ENCODE results near the gene TMEM235. TPM values are rescaled to one million over a fixed set of nuclear protein-coding genes. Genes with fewer than 3 reads are reported as not detected.
"Not testable (repeated sequence)": the region's sequence is repeated elsewhere in the genome, so short reads cannot be mapped to it uniquely, and the experiment has no call there.

Gene TMEM235
- total RNA-seq, 1 donor from 2014 or later, result not detected

DNA sequence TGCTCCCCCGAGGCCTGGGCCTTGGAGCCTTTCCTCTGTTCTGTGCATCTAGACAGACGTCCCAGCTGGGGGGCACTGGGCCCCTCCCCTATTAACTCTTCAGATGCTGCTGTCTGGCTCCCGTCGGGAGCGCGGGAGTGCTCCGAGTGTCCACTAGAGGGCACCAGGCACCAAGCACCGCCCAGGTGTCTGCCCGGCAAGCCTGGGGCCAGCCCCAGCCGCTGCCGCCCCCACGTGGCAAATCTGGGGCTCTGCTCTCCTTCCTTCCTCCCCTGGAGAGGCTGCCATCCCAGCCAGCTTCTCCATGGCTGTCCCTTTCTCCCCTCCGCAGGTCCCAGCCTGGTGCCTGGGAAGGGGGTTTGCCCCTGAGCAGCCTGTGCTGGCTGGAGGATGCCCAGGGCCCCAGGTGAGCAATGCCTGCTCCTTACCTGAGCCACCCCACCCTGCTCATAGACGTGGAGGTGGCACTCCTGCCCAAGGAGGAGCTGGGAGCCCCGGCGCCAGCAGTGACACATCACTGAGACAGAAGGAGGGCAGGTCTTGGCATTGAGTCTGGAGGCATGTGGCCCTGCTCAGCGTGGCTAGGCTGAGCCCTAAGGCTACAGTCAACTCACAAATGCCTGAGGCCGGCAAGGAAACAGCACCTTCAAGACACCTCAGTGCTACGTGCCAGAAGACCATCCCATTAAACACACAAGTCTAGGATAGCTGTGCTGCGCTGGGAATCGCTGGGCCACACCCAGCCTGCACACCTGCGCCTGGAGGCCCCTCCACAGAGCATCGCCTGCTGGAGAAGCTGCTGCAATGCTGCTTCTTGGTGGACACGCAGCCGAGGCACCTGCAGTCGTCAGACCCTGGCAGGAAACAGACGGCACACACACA lies 19.7 kb downstream of the TMEM235 start:
- intact Hi-C loops (cut with DNase I), result loop anchor here (5.0 to 10.0 kb wide), 2 partner anchors 139 to 174 kb away; no protein-coding TSS in a partner anchor
- peak; percentile 89 for DNase-seq (ENCODE audit: low spot score)

GRCh38 chr17:78251773-78252103 lies 20.3 kb downstream of the TMEM235 start:
- intact Hi-C loops (cut with DNase I), result loop anchor here (5.0 to 10.0 kb wide), 2 partner anchors 139 to 173 kb away; no protein-coding TSS in a partner anchor
- DNase-seq (ENCODE audit: low spot score) (no peak), ATAC-seq (no peak)

More for the DNA sequence above, 19.7 kb downstream of the TMEM235 start:
- ATAC-seq, result peak; percentile 79

DNA sequence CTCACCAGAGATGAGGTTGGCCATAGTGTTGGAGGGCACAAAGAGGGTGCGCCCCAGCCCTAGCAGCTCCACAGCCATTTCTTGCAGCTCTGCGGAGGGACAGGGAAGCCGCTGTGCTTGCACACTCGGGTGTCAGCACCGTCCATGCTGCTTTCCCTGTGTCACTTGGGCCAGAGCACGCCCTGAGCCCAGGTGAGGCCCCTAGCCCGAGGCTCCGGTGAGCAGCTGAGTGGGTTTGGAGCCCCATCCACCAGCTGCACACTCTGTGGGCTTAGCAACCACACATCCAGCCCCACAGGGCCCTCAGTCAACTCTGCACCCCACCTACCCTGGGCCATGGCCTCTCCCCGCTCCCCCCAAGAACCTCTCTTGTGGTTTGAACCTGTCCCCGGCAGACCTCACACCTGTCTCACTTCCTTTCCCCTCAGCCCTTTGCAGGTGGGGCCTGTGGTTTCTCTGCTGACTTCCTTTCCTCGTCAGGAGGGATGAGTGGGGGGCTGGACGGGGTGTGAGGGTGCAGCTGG lies 20.7 kb downstream of the TMEM235 start:
- ATAC-seq, result no peak
- intact Hi-C loops (cut with DNase I), result loop anchor here (5.0 to 10.0 kb wide), 2 partner anchors 140 to 173 kb away; no protein-coding TSS in a partner anchor

GRCh38 chr17:78252701-78253635 lies 21.5 kb downstream of the TMEM235 start:
- ATAC-seq, result no peak
- intact Hi-C loops (cut with DNase I), result loop anchor here (5.0 to 10.0 kb wide), 2 partner anchors 141 to 172 kb away; no protein-coding TSS in a partner anchor
- DNase-seq (ENCODE audit: low spot score), result no peak

More for the DNA sequence above, 20.7 kb downstream of the TMEM235 start:
- no peak for DNase-seq (ENCODE audit: low spot score)

- intact Hi-C loops (cut with DNase I), result loop anchor here (5.0 to 10.0 kb wide), 2 partner anchors 141 to 171 kb away; no protein-coding TSS in a partner anchor
Measured at GRCh38 chr17:78253636-78253945, 22.2 kb downstream of the TMEM235 start.

DNA sequence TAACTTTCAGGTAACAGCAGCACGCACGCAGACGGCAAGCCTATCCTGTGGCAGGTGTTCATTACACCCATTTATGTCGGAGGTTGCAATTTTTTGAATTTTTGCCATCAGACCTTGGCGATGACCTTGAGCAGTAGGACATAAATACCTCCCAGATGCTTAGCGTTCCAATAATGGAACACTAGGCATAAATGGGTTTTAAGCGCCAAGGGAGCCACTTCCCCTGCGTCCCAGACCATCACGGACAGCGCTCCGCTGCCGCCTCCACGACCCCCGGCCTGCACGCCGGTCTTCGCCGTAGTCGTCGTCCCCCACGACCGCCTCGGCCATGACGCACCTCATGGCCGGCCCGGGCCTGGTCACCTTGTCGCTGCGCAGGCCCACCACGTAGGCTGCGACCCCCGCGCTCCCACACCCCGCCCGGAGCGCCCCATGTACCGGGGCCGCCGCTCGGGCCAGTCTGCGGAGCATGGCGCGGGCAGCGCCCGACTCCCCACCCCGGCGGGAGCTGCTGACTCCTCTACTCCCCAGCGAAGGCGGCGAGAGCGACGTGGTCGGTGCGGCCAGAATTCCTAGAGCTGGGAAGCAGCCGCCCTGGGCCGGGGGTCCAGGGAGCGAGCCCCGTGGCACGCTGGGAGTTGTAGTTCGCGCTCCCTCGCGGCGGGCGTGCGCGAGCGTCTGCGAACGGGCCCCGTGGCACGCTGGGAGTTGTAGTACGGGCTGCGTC lies 22.7 kb downstream of the TMEM235 start:
- ATAC-seq, result peak; percentile 87
- DNase-seq (ENCODE audit: low spot score), result peak; percentile 91
- intact Hi-C loops (cut with DNase I), result loop anchor here (5.0 to 10.0 kb wide), 2 partner anchors 142 to 171 kb away; no protein-coding TSS in a partner anchor

More at GRCh38 chr17:78253636-78253945, 22.2 kb downstream of the TMEM235 start:
- DNase-seq (ENCODE audit: low spot score); ATAC-seq: not testable (repeated sequence)

- intact Hi-C loops (cut with DNase I), result loop anchor here (10.0 kb wide), 1 partner anchor 170 kb away; no protein-coding TSS in a partner anchor
- DNase-seq (ENCODE audit: low spot score) (no peak), ATAC-seq (no peak)
Measured at GRCh38 chr17:78255029-78255656, 23.7 kb downstream of the TMEM235 start.

DNA sequence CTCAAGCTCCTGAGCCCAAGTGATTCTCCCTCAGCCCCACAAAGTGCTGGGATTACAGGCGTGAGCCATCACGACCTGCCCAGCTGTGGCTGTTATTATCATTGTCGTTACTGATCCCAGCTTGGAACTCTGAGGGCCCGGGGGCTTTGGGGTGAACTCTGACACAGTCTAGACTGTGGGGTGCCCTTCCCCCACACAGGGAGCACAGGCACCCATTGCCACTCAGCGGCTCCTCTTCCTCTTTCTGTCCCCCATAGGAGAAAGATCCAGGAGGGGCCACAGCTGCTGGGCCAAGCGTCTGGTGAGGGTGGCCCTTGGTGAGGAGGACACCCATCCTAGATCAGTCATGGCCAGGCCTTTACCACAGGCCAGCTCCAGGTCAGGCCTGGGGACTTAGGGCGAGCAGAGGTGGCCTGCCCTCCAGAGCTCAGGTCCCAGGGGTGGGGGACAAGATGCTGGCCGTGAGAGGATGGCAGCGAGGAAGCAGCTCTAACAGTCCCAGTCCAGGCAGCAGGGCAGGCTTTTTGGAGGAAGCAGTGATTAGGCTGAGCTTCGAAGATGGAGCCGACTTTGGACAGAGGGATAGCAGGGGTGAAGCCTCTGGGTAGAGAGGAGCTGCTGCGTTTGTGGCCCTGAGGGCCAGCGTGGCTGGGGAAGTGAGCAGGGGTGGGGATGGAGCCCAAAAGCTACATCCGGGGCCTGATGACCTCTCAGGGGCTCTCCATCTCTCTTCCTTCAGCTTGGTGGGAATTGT lies 24.7 kb downstream of the TMEM235 start:
- ATAC-seq, result no peak
- DNase-seq (ENCODE audit: low spot score), result no peak
- intact Hi-C loops (cut with DNase I), result loop anchor here (10.0 kb wide), 1 partner anchor 169 kb away; no protein-coding TSS in a partner anchor

DNA sequence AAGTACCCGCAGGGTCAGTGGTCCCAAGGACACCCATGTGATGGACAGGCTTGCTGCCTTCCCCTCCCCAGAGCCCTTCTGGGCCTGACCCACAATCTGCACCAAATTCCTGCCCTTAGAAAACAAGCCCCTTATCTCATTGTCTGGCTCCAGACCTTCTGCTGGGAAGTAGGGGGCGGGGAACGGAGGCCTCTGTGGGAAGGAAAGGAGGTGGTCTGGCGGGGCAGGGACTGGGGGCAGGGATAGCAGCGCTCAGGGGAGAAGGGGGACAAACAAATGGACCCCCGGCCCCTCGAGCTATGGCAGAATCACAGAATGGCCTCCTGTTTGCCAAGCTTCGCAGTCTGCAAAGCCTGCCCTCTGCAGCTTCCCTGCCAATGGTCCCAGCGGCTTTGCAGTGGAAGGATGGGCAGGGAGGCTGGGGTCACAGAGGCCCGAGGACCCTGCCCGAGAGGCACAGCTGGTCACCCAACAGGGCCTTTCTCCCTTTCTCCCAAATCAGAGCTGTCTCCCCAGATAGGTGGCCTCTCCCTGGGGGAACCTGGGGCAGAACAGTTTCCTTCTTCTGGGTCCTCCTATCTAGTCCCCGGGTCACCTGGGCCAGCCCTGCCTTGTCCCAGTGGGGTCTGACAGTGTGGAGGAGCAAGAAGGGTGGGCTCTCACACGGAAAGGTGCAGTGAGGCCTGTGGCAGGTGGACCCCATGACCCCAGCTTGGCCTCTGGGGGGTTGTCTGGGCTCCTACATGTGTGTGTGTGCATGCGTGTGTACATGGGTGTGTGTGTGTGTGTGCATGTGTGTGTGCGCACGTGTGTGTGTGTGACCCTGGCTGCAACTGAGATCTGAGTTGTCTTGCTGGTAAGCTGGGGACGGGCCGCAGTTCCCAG lies 25.5 kb downstream of the TMEM235 start:
- intact Hi-C loops (cut with DNase I), result loop anchor here (10.0 kb wide), 1 partner anchor 168 kb away; no protein-coding TSS in a partner anchor
- no peak for DNase-seq (ENCODE audit: low spot score)
- no peak for ATAC-seq

DNA sequence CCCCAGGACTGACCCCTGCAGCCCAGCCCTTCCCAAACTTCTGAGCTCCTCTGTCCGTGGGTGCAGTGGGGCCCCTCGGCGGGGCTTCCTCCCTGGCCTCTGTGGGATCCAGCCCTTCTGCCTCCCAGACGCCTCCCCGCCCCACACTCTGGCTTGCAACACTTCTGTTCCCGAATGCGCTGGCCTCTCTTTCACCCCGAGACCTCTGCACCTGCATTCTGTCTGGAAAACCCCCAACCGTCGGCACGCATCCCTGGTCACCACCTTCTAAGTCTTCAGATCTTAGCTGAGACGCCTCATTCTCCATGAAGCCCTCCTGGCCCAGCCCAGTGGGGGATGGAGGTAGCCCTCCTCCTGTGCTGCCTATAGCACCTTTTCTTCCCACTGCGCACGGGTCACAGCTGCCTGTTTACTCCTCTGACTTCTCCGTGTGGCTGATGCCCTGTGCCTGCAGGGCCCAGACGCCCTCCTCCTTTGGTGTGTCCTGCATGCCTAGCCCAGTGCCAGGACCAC lies 26.4 kb downstream of the TMEM235 start:
- no peak for ATAC-seq
- DNase-seq (ENCODE audit: low spot score), result no peak
- intact Hi-C loops (cut with DNase I), result loop anchor here (10.0 kb wide), 1 partner anchor 167 kb away; no protein-coding TSS in a partner anchor

GRCh38 chr17:78258323-78259191 lies 27.1 kb downstream of the TMEM235 start:
- DNase-seq (ENCODE audit: low spot score) (no peak), ATAC-seq (no peak)
- intact Hi-C loops (cut with DNase I), result loop anchor here (10.0 kb wide), 1 partner anchor 166 kb away; no protein-coding TSS in a partner anchor

GRCh38 chr17:78259192-78259554 lies 27.7 kb downstream of the TMEM235 start:
- no peak for DNase-seq (ENCODE audit: low spot score)
- ATAC-seq, result no peak
- intact Hi-C loops (cut with DNase I), result loop anchor here (10.0 kb wide), 1 partner anchor 166 kb away; no protein-coding TSS in a partner anchor

GRCh38 chr17:78263063-78263735 lies 31.8 kb downstream of the TMEM235 start:
- ATAC-seq, result peak; percentile 37
- intact Hi-C loops (cut with DNase I), result no loop called here
- peak; percentile 58 for DNase-seq (ENCODE audit: low spot score)

GRCh38 chr17:78263736-78264340 lies 32.4 kb downstream of the TMEM235 start:
- DNase-seq (ENCODE audit: low spot score) (no peak), ATAC-seq (no peak)
- intact Hi-C loops (cut with DNase I), result no loop called here
